ENCODE data around the gene SLC38A1. TPM values are rescaled to one million over a fixed set of nuclear protein-coding genes. Genes with fewer than 3 reads are reported as not detected.
"Not testable (repeated sequence)": the region's sequence is repeated elsewhere in the genome, so short reads cannot be mapped to it uniquely, and the experiment has no call there.

The SLC38A1 gene
- total RNA-seq, 1 donor from 2014 or later = 181 TPM

DNA sequence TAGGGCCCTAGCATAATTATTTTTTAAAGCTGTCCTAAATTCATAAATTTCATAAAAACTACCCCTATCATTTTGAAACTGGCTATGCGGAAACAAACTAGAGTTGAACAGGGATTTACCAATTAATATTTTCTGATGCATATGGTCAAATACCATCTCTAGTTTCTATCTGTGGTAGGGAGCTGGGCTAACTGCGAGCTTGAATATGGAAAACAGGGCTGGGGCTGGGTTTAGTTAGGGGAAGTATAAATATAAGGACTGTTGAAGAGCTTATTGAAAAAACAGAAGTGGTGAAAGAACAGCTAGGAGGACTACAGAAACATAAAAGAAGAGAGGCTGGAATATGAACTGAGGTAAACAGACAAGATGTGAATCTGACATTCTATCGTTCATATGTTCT lies 91.8 kb downstream of the SLC38A1 start:
- Mint-ChIP-seq H3K27ac (no peak overlapping the region), H3K4me3 (no peak overlapping the region), H3K27me3 (no peaks in the 10 kb centered on the region), H3K4me1 (peaks cover 22% of the 10 kb centered on the region), H3K9me3 (no peaks in the 10 kb centered on the region), H3K36me3 (ENCODE audit: low read depth) (peaks cover 11% of the 10 kb centered on the region)
- intact Hi-C loops (cut with micrococcal nuclease) = no loop called here
- no peak for DNase-seq

DNA sequence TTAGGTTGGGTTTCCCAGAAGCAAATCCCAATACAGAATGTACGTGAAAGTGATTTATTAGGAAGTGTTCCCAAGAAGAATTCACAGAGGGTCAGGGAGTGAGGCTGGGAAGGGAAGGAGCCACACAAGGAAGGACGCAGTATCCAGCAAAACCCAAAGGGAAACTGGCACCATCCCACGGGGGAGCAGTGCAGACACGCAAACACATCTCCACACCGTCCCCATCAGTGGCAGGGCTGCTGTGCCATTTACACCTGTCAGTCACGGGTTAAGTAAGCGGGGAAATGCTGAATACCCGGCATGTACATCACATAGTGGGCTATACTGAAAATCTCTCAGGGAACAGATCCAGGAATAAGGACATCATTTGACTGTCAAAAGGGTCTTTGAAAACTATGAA lies 93.9 kb downstream of the SLC38A1 start:
- H3K36me3 Mint-ChIP-seq (ENCODE audit: low read depth) = peaks cover 5% of the 10 kb centered on the region
- DNase-seq = no peak
- H3K9me3 Mint-ChIP-seq = no peaks in the 10 kb centered on the region
- no peak overlapping the region for H3K27ac Mint-ChIP-seq
- no peak overlapping the region for H3K4me3 Mint-ChIP-seq
- no peaks in the 10 kb centered on the region for H3K27me3 Mint-ChIP-seq
- intact Hi-C loops (cut with micrococcal nuclease) = no loop called here
- H3K4me1 Mint-ChIP-seq = peaks cover 19% of the 10 kb centered on the region

DNA sequence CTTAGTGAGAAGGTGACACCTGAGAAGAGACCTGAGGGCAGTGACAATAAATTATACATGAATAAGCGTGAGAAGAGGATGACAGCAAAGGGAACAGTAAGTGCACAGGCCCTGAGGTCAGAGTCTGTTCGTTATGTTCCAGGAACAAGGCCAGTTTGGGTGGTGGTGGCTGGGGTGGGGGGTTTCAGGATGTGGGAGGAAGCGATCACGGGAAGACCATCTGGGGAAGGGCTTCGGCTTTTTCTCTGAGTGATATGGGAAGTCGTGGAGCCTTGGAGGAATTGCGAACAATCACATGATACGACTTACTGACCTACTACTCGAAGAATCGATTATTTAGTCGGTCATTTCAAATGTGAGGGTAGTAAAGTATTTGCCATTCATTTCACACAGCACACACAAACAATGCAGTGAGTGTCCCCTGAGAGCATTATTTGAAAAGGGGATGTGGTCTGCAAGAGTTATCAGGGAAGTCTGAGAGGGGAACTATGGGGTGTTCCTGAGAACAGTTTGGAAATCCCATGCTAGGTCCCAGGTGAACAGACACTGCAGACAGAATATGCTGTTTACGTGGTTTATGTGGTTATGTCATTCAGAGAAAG lies 94.7 kb downstream of the SLC38A1 start:
- DNase-seq = no peak
- Mint-ChIP-seq H3K4me3 (no peak overlapping the region), H3K4me1 (peaks cover 15% of the 10 kb centered on the region), H3K9me3 (peaks cover 2% of the 10 kb centered on the region), H3K36me3 (ENCODE audit: low read depth) (peaks cover 5% of the 10 kb centered on the region), H3K27me3 (no peaks in the 10 kb centered on the region), H3K27ac (no peak overlapping the region)
- intact Hi-C loops (cut with micrococcal nuclease) = no loop called here

DNA sequence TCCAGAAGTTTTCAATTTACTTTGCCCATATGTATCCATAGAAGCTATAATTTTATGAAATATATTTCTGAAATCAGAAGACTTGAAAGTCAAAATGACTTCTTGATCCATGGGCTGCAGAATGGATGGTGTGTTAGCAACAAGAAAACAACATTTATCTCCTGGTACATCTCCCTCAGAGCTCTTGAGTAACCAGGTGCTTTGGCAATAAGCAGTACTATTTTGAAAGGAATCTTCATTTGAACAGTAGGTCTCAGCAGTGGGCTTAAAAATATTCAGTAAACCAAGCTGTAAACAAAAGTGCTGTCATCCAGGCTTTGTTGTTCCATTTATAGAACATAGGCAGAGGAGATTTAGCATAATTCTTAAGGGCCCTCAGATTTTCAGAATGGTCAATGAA lies 100.4 kb downstream of the SLC38A1 start:
- Mint-ChIP-seq H3K27ac (no peak overlapping the region), H3K4me1 (no peaks in the 10 kb centered on the region), H3K4me3 (no peak overlapping the region), H3K9me3 (peaks cover 13% of the 10 kb centered on the region), H3K36me3 (ENCODE audit: low read depth) (peaks cover 2% of the 10 kb centered on the region), H3K27me3 (no peaks in the 10 kb centered on the region)
- DNase-seq = no peak
- intact Hi-C loops (cut with micrococcal nuclease) = no loop called here

DNA sequence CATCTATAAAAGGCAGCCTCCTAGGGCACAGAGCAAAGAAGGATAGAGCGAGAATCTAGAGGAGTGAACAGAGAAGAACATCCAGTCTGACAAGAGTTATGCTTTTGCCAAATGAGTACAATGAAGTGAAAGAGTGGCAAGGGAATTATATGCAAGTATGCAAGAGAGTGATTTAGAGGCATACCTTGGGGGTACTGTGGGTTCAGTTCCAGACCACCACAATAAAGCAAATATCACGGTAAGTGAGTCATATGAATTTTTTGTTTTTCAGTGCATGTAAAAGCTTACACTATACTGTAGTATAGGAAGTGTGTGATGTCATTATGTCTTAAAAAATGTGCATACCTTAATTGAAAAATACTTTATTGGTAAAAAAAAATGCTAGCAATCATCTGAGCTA lies 101.4 kb downstream of the SLC38A1 start:
- Mint-ChIP-seq H3K27me3 (no peaks in the 10 kb centered on the region), H3K4me3 (no peak overlapping the region)

DNA sequence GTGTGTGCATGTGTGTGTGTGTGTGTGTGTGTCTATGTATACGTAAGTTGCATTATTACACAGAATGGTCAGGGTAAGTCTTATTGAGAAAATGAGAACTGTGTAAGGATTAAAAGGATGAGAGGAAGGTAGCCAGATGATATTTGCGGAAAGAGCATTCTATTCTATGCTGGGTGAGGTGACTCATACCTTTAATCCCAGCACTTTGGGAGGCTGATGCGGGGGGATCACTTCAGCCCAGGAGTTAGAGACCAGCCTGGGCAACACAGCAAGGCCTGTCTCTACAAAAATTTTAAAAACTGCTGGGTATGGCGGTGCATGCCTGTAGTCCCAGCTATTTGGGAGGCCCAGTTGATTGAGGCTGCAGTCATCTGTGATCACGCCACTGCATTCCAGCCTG lies 103.7 kb downstream of the SLC38A1 start:
- Mint-ChIP-seq H3K27ac (no peak overlapping the region), H3K4me3 (no peak overlapping the region), H3K9me3 (peaks cover 13% of the 10 kb centered on the region), H3K27me3 (no peaks in the 10 kb centered on the region), H3K4me1 (no peaks in the 10 kb centered on the region), H3K36me3 (ENCODE audit: low read depth) (peaks cover 2% of the 10 kb centered on the region)
- intact Hi-C loops (cut with micrococcal nuclease) = no loop called here
- no peak for DNase-seq

More for the DNA sequence above, 101.4 kb downstream of the SLC38A1 start:
- intact Hi-C loops (cut with micrococcal nuclease) = no loop called here
- Mint-ChIP-seq H3K9me3 (peaks cover 13% of the 10 kb centered on the region), H3K36me3 (ENCODE audit: low read depth) (peaks cover 2% of the 10 kb centered on the region), H3K4me1 (no peaks in the 10 kb centered on the region), H3K27ac (no peak overlapping the region)
- no peak for DNase-seq

DNA sequence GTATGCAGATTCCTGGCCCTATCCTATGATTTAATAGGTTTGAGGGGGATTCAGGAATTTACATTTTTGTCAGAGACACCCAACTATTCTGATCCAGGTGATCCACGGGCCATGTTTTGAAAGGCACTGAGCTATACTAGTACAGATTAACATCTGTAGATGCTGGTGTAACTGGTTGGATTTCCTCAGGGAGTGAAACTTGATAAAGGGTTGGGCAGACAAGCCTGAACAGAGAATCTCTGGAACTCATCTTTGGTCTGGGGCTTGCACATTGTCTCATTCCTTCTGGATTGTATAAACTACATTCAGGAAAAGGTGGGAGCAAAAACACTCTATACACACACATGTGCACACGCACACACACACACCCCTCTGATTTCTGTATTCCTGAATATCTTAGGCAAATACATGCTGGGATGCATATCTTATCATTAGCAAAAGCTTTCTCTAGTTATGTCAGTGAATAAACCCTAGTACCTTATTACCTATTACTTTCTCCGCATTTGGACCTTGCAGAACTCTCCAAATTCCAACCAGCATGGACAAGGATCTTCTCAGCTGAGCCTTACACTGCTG lies 104.6 kb downstream of the SLC38A1 start:
- H3K36me3 Mint-ChIP-seq (ENCODE audit: low read depth) = peaks cover 2% of the 10 kb centered on the region

DNA sequence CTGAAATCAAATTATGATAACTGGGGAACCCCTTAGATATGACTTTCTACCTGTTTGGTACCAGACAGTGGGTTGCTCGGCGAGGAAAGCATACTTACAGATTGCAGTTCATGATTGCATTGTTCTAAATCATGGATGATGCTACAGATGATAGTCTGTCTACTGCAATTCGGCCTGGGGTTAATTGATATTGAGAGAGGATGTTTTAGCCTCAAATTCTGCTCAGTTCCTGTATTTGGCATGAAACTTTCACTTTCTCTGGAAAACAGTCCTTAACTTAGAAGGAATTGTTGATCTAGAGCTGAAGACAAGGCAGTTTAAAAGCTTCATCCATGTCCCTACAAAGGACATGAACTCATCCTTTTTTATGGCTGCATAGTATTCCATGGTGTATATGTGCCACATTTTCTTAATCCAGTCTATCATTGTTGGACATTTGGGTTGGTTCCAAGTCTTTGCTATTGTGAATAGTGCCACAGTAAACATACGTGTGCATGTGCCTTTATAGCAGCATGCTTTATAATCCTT lies 106.2 kb downstream of the SLC38A1 start:
- H3K27me3 Mint-ChIP-seq; H3K4me3 Mint-ChIP-seq; intact Hi-C loops (cut with micrococcal nuclease); H3K27ac Mint-ChIP-seq; H3K36me3 Mint-ChIP-seq (ENCODE audit: low read depth); H3K9me3 Mint-ChIP-seq; DNase-seq; H3K4me1 Mint-ChIP-seq: not testable (repeated sequence)

More for the DNA sequence above, 104.6 kb downstream of the SLC38A1 start:
- Mint-ChIP-seq H3K27me3 (no peaks in the 10 kb centered on the region), H3K9me3 (peaks cover 13% of the 10 kb centered on the region), H3K27ac (no peak overlapping the region), H3K4me1 (no peaks in the 10 kb centered on the region), H3K4me3 (no peak overlapping the region)
- DNase-seq = peak; percentile 40
- intact Hi-C loops (cut with micrococcal nuclease) = no loop called here

DNA sequence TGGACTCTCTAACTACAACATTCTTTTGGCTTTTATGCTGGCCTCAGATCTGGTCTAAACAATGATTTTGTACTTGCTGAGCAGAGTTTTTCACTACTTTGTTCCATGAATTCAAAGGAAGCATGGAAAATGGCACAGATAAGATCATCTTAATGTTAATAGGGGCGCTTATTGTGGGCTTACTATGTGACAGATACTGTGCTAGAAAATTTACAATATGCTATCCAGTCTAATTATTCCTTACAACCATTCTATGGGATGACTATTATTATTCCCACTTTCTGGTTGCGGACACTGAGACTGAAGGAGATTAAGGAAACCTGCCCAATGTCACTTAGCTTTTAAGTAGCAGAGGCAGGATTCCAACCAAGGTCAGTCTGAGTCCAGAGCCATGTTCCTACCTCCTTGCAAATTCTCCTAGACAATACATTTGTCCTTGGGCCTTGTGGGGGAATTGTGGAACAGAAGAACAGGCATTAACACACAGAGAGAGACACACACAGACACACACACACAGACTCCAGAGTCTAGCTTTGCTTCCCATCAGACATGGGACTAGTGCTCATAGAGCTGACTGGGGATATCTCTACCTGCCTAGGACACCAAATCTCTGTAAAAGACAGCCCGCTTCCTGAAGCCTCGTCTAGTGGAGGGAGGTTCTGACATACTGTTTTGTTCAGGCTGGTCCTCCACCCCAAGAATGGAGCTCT lies 107.7 kb downstream of the SLC38A1 start:
- peaks cover under 1% of the 10 kb centered on the region for H3K36me3 Mint-ChIP-seq (ENCODE audit: low read depth)
- H3K9me3 Mint-ChIP-seq = peaks cover 1% of the 10 kb centered on the region
- H3K27ac Mint-ChIP-seq = no peak overlapping the region
- DNase-seq = no peak
- H3K27me3 Mint-ChIP-seq = no peaks in the 10 kb centered on the region
- no peak overlapping the region for H3K4me3 Mint-ChIP-seq
- intact Hi-C loops (cut with micrococcal nuclease) = no loop called here
- H3K4me1 Mint-ChIP-seq = no peaks in the 10 kb centered on the region

DNA sequence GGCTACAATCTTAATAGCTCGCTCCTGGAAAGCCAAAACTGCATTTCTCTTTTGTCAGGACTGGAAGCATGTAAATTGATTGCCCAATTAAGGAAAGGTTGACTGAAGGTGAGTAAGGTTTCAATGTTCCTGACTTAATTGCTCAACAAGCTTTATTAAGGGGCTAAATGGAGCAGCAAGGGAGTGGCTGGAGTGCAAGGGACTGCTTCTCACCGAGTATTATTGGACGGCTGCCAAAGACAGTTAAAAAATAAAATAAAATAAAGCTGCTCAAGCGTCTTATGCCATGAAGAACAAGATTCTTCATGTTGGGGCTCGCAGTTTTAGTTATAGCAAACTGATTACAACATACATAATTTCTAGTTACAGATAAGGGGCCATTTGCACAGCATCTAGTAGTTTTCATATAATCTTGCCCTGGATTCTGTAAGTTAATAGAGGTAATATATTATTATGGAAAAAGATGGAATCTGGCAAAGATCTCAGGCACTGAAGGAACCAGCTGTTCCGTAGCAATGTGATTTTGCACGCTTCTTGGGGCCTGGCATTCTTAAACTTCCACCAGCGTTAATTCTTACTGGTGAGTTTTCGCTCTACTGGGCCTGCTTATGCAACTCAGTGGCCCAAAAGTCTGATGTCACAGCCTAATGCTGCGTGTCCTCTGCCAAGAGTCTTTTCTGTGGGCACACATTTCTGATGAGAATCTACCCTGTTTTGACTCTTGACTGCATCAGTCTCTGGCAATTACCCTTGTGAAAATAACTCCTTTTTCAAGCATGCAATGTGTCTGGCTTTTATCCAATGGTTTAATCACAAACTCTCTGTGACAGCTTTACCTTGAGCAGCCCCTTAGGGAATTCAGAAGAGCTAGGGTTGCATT lies 108.5 kb downstream of the SLC38A1 start:
- Mint-ChIP-seq H3K27ac (no peak overlapping the region), H3K27me3 (no peaks in the 10 kb centered on the region)

DNA sequence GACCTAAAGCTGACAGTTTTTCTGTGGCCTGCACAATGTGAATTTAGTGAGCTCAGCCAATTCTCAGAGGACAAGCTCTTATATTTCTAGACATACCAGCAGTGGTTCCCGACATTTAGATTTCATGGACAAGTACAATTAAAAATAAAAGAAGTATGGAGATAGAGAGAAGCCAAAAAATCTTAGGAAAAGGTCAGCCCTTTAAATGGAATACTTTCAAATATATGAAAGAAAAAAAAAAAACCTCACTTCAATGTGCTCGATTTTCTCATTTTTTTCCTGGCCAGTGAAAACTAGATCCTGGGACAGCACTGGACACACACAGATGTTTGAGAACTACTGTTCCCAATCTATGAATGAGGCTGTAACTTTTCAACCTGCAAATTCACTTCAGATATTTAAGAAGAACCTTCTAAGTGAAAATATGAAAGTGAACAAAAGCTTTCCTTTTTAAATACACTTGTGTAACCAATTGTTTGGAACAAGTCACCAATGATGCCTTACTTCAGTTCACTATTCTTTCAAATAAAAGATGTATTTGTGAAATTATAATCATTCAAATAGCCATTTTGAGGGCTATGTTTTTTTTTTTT lies 109.4 kb downstream of the SLC38A1 start:
- Mint-ChIP-seq H3K27me3 (no peaks in the 10 kb centered on the region), H3K9me3 (peaks cover 5% of the 10 kb centered on the region), H3K36me3 (ENCODE audit: low read depth) (peaks cover 4% of the 10 kb centered on the region), H3K4me3 (no peak overlapping the region), H3K27ac (no peak overlapping the region), H3K4me1 (no peaks in the 10 kb centered on the region)
- DNase-seq = no peak
- intact Hi-C loops (cut with micrococcal nuclease) = loop anchor here (10.0 kb wide), 1 partner anchor 865 kb away; no protein-coding TSS in a partner anchor

More for the DNA sequence above, 108.5 kb downstream of the SLC38A1 start:
- Mint-ChIP-seq H3K4me1 (no peaks in the 10 kb centered on the region), H3K4me3 (no peak overlapping the region), H3K36me3 (ENCODE audit: low read depth) (peaks cover 4% of the 10 kb centered on the region), H3K9me3 (peaks cover 5% of the 10 kb centered on the region)
- intact Hi-C loops (cut with micrococcal nuclease) = no loop called here
- DNase-seq = peak; percentile 25

DNA sequence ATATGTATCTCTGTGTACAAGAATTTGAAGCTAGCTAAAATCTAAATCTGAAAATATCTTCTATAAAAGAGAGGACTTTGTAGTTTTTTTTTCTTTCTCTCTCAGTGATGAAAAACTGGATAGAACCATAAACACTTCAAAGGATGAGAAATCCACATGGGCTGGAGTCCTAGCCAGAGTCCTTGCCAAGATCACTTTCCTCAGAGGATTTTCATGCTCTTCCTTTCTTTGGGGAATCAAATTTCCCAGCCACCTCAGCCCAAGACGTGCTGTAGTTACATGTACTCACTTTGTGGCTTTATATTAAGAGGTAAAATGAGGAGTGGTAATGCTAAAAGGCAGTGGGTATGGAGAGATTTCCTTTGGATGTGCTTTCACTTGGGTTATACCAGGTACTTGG lies 110.3 kb downstream of the SLC38A1 start:
- H3K4me3 Mint-ChIP-seq = no peak overlapping the region
- no peaks in the 10 kb centered on the region for H3K4me1 Mint-ChIP-seq
- intact Hi-C loops (cut with micrococcal nuclease) = loop anchor here (10.0 kb wide), 1 partner anchor 866 kb away; no protein-coding TSS in a partner anchor

More for the DNA sequence above, 110.3 kb downstream of the SLC38A1 start:
- H3K27me3 Mint-ChIP-seq = no peaks in the 10 kb centered on the region
- peaks cover 5% of the 10 kb centered on the region for H3K9me3 Mint-ChIP-seq
- DNase-seq = no peak
- H3K36me3 Mint-ChIP-seq (ENCODE audit: low read depth) = peaks cover 4% of the 10 kb centered on the region
- no peak overlapping the region for H3K27ac Mint-ChIP-seq
